Spleen (tissue), 11 donors: ENCODE data around the gene NRCAM. TPM values are rescaled to one million over a fixed set of nuclear protein-coding genes. Genes with fewer than 3 reads are reported as not detected.

Source experiments
- DNase-seq: peaks from one replicate; pipeline ENCODE4 v3.0.0-alpha.2; 2020
- H3K27ac ChIP-seq, 8 donors: fragments of 200-600 bp; sonication (generic) in 7 of 8; 1 replicate in 4 of 8; 2 replicates in 4 of 8; pipeline versions ENCODE4 v1.5.0 to v1.8.0; 2016 to 2021; ENCODE audit warnings: inconsistent platforms in 4 of 8, mild to moderate bottlenecking in 4 of 8, moderate library complexity in 1 of 8
- H3K27me3 ChIP-seq, 7 donors: fragments of 200-600 bp; sonication (generic) in 6 of 7; replicated peaks in 1 of 7; 1 replicate in 4 of 7; 2 replicates in 3 of 7; pipeline versions ENCODE4 v1.5.0 to v1.8.0; 2016 to 2021; ENCODE audit warnings: inconsistent platforms in 3 of 7, mild to moderate bottlenecking in 1 of 7
- H3K36me3 ChIP-seq, 6 donors: fragments of 200-600 bp; sonication (generic) in 5 of 6; 1 replicate in 4 of 6; 2 replicates in 2 of 6; pipeline versions ENCODE4 v1.5.0 to v1.8.0; 2016 to 2021; ENCODE audit warnings: inconsistent platforms in 2 of 6
- H3K4me1 ChIP-seq, 6 donors: fragments of 200-600 bp; sonication (generic) in 5 of 6; 1 replicate in 3 of 6; 2 replicates in 3 of 6; pipeline versions ENCODE4 v1.5.0 to v1.8.0; 2016 to 2021; ENCODE audit warnings: inconsistent platforms in 3 of 6
- H3K4me3 ChIP-seq, 8 donors: fragments of 200-600 bp; sonication (generic) in 7 of 8; 1 replicate in 4 of 8; 2 replicates in 4 of 8; pipeline versions ENCODE4 v1.5.0 to v1.8.0; 2016 to 2021; ENCODE audit warnings: inconsistent platforms in 4 of 8, mild to moderate bottlenecking in 4 of 8, moderate library complexity in 2 of 8
- H3K9me3 ChIP-seq, 8 donors: fragments of 200-600 bp; sonication (generic) in 7 of 8; 1 replicate in 4 of 8; 2 replicates in 4 of 8; pipeline versions ENCODE4 v1.5.0 to v1.8.0; 2016 to 2021; ENCODE audit warnings: inconsistent platforms in 4 of 8
- POLR2A ChIP-seq, 3 donors: fragments of 450-650 bp; IDR thresholded peaks; one replicate each; pipeline ENCODE4 v1.5.1; 2017; ENCODE audit warnings: antibody characterized with exemption in 3 of 3, mild to moderate bottlenecking in 1 of 3
- POLR2AphosphoS5 ChIP-seq, 3 donors: sonication (generic); formaldehyde crosslinking; IDR thresholded peaks; one replicate each; pipeline ENCODE4 v1.5.1; 2017; ENCODE audit warnings: antibody characterized with exemption in 3 of 3
- WGBS, 5 donors: extraction: QIAGEN DNeasy Blood & Tissue Kit in 3 of 5; methylation state at CpG; one replicate each; pipeline versions ENCODE4 v1.1.5 to v1.1.7; 2013 to 2018; 5-methylcytosine and 5-hydroxymethylcytosine counted together
- intact Hi-C: fragments of 100-400 bp; cut with DNase I; formaldehyde crosslinking; loops from one replicate; pipeline ENCODE4 v1.15.0; 2023; ENCODE audit warnings: low total_unique reads
- polyA plus RNA-seq, 3 donors: library from polyadenylated mRNA; stranded (reverse); fragments of 200-250 nt; gene quantifications; one replicate each; pipeline ENCODE4 v1.2.1, GENCODE V29; 2013
- total RNA-seq, 7 donors: library from RNA; depleted of rRNA in 3 of 7; stranded (reverse); fragments of >200 nt in 3 of 7; fragmentation: NEBNext Ultra II Directional in 4 of 7; extraction: Animal tissue kit (Norgen Biotek cat#: 25700) in 4 of 7; gene quantifications; one replicate each; pipeline versions ENCODE4 v1.1.0 to v1.2.1, GENCODE V29; 2016 to 2021
- TF ChIP-seq, protein P1 (sequence below), 11 experiments: fragments of 200-600 bp in 7 of 11; fragments of 450-650 bp in 4 of 11; sonication (generic) in 4 of 11; IDR thresholded peaks in 8 of 11; conservative IDR thresholded peaks in 3 of 11; 1 replicate in 7 of 11; 2 replicates in 4 of 11; pipeline versions ENCODE4 v1.4.0 to v1.8.0; 2016 to 2021; ENCODE audit warnings: antibody characterized with exemption in 11 of 11, inconsistent platforms in 4 of 11, mild to moderate bottlenecking in 1 of 11
- donor health status: healthy with polysubstance abuse.
- donor health status: DM: no; HTN: no; CAD: no; lungs with moderate emphysema.
- donor health status: DM: no; HTN: no; CAD: no.
- donor health status: Bipolar disorder and iron deficiency.
- donor health status: healthy.
- donor health status: DM: no; HTN: no; CAD: no.
- donor health status: DM: yes; HTN: yes; CAD: no.

NRCAM gene
- total and polyA plus RNA-seq, 10 donors = 4.1 to 88.5 (median 15.0) TPM

DNA sequence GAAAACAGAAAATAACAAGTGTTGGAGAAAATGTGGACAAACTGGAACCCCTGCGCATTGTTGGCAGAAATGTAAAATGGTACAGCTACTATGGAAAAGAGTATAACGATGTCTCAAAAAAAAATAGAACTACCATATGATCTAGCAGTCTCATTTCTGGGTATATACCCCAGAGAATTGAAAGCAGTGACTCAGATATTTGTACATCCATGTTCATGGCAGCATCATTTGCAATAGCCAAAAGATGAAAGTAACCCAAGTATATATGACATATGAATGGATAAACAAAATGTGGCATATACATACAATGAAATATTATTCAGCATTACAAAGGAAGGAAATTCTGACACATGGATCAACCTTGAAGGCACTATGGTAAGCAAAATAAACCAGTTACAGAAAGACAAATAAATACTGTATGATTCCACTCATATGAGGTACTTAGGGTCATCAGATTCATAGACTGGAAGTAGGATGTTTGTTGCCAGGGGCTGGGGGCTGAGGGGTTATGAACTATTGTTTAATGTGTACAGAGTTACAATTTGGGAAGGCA lies 4.9 kb downstream of the NRCAM start:
- WGBS, 5 donors = 73 to 88% (median 84%) methylated on average over 2 of the region's 2 CpGs
- DNase-seq = no peak
- Histone ChIP-seq H3K27me3 (peaks cover 0 to 59% (median 23%) of the 10 kb centered on the region in 7 donors), H3K4me1 (peaks cover 7 to 30% (median 18%) of the 10 kb centered on the region in 6 donors), H3K9me3 (no peaks in the 10 kb centered on the region), H3K4me3 (no peak overlapping the region), H3K27ac (no peak overlapping the region), H3K36me3 (no peaks in the 10 kb centered on the region)
- intact Hi-C loops = no loop called here
- TF ChIP-seq, protein P1, sequence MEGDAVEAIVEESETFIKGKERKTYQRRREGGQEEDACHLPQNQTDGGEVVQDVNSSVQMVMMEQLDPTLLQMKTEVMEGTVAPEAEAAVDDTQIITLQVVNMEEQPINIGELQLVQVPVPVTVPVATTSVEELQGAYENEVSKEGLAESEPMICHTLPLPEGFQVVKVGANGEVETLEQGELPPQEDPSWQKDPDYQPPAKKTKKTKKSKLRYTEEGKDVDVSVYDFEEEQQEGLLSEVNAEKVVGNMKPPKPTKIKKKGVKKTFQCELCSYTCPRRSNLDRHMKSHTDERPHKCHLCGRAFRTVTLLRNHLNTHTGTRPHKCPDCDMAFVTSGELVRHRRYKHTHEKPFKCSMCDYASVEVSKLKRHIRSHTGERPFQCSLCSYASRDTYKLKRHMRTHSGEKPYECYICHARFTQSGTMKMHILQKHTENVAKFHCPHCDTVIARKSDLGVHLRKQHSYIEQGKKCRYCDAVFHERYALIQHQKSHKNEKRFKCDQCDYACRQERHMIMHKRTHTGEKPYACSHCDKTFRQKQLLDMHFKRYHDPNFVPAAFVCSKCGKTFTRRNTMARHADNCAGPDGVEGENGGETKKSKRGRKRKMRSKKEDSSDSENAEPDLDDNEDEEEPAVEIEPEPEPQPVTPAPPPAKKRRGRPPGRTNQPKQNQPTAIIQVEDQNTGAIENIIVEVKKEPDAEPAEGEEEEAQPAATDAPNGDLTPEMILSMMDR (IDR thresholded peaks at IDR 0.05 in 8 of 11, conservative IDR thresholded peaks at IDR 0.05 in 3 of 11) = no peak
- TF ChIP-seq POLR2A (IDR thresholded peaks at IDR 0.05) (no peak), POLR2AphosphoS5 (IDR thresholded peaks at IDR 0.05) (no peak)

DNA sequence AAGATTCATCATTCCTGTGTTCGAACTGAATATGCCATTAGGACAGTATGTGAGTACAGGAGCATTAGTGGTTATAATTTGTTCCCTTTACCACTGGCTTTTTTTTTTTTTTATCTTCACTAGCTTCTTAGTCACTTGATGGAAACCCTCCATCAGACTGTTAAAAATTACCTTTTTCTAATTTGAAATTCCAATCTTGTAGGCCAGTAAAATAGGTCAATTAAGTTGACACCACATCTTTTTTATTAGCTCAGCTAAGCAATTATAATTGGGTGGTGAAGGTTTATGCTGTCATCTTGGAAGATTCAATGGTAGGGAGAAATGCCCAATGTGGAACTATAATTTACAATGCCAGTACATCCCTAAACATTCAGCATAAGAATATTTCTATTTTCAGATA lies 6.1 kb downstream of the NRCAM start:
- TF ChIP-seq POLR2AphosphoS5 (IDR thresholded peaks at IDR 0.05) (no peak), POLR2A (IDR thresholded peaks at IDR 0.05) (no peak)
- TF ChIP-seq, protein P1 (IDR thresholded peaks at IDR 0.05 in 8 of 11, conservative IDR thresholded peaks at IDR 0.05 in 3 of 11) = no peak
- intact Hi-C loops = no loop called here
- WGBS, 5 donors = 82 to 95% (median 86%) methylated on average over 1 of the region's 1 CpG
- Histone ChIP-seq H3K27me3 (peaks cover 0 to 47% (median 11%) of the 10 kb centered on the region in 7 donors), H3K36me3 (no peaks in the 10 kb centered on the region), H3K4me1 (peaks cover 2 to 18% (median 8%) of the 10 kb centered on the region in 6 donors), H3K4me3 (no peak overlapping the region), H3K9me3 (no peaks in the 10 kb centered on the region), H3K27ac (no peak overlapping the region)
- no peak for DNase-seq

DNA sequence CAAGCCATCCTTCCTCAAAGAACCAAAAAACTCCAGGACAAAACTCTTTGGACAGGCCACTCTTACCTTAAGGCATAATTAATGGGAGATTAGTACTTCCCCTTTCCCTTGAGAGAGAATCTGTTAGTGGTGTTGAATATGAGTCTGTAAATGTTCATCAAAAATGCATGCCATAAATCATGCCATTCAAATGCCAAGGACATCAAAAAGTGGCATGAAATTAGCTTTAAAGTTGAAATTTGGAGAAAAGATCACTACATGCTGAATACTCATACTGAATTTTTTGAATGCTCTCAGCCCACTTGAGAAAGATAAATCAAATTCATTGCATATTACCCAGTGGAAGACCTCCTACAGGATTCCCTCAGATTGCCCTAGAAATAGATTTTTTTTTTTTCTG lies 6.7 kb downstream of the NRCAM start:
- peaks cover 0 to 12% (median 2%) of the 10 kb centered on the region in 6 donors for H3K4me1 ChIP-seq
- H3K36me3 ChIP-seq = no peaks in the 10 kb centered on the region
- TF ChIP-seq, protein P1 (IDR thresholded peaks at IDR 0.05 in 8 of 11, conservative IDR thresholded peaks at IDR 0.05 in 3 of 11) = no peak
- TF ChIP-seq POLR2A (IDR thresholded peaks at IDR 0.05) = no peak
- no peak for TF ChIP-seq POLR2AphosphoS5 (IDR thresholded peaks at IDR 0.05)
- no peak overlapping the region for H3K4me3 ChIP-seq
- H3K27ac ChIP-seq = no peak overlapping the region
- peaks cover 0 to 41% (median 5%) of the 10 kb centered on the region in 7 donors for H3K27me3 ChIP-seq
- intact Hi-C loops = no loop called here
- DNase-seq = no peak
- no peaks in the 10 kb centered on the region for H3K9me3 ChIP-seq

DNA sequence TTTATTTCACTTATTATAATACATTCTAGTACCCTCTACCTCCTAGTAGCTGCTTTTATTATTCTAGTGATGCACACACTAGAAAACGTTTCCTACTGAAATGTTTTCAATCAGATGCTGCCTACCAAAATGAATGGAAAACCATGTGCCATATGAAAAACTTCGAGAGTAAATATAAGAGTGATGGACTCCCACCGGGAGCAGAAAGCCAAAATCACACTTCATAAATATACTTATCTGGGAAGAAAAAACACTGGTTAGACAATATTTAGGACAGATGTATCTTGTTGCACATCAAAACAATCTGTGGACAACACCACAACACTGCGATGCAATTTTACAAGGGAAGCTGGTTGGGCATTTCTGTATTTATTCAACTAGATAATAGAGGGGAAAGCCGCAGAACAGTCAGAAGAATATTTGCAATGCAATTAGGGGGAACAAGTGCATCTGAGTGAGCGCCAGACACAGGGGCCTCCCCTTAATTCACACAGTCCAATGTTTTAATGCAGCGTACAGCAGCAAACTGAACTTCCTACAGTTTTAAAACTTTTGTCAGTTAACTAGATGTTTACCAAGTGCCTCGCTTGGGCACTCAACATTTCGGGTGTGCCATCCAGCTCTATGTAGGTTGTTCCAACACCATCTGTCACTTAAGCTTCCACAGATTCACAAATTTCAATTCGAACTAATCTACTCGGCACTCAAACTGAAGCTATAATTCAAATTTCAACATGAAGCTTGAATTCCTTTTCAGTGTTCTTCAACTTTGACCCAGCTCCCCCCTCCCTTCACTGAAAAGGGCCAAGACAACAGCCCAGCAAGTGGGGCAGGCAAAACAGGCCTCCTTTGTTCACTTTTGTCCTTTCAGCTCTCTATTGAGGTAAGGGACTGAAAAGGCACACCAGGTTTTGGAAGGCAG lies 7.4 kb downstream of the NRCAM start:
- Histone ChIP-seq H3K4me1 (peaks cover 0 to 6% (median 0%) of the 10 kb centered on the region in 6 donors), H3K4me3 (no peak overlapping the region), H3K36me3 (no peaks in the 10 kb centered on the region), H3K27me3 (peaks cover 0 to 34% (median 2%) of the 10 kb centered on the region in 7 donors), H3K9me3 (no peaks in the 10 kb centered on the region), H3K27ac (no peak overlapping the region)
- DNase-seq = no peak
- WGBS, 5 donors = 61 to 72% (median 72%) methylated on average over 11 of the region's 11 CpGs
- intact Hi-C loops = no loop called here
- TF ChIP-seq POLR2A (IDR thresholded peaks at IDR 0.05) (no peak), POLR2AphosphoS5 (IDR thresholded peaks at IDR 0.05) (no peak)
- TF ChIP-seq, protein P1 (IDR thresholded peaks at IDR 0.05 in 8 of 11, conservative IDR thresholded peaks at IDR 0.05 in 3 of 11) = no peak
